GM18505 (cell line): ENCODE data around the gene ABCB8.
A peak's percentile ranks its signal among the peaks of the same experiment; 100 is the strongest.

Experiments used
- ATAC-seq: cut with Tn5 transposase; IDR thresholded peaks from one replicate; pipeline ENCODE4 v1.9.1; 2021; ENCODE audit not compliant: unreplicated experiment
- POLR2A ChIP-seq: IDR thresholded peaks from 4 replicates; pipeline ENCODE4 v1.6.1; 2011; ENCODE audit warnings: borderline replicate concordance; ENCODE audit not compliant: insufficient read depth, insufficient read length; ENCODE audit errors: extremely low read depth

ABCB8 gene

DNA sequence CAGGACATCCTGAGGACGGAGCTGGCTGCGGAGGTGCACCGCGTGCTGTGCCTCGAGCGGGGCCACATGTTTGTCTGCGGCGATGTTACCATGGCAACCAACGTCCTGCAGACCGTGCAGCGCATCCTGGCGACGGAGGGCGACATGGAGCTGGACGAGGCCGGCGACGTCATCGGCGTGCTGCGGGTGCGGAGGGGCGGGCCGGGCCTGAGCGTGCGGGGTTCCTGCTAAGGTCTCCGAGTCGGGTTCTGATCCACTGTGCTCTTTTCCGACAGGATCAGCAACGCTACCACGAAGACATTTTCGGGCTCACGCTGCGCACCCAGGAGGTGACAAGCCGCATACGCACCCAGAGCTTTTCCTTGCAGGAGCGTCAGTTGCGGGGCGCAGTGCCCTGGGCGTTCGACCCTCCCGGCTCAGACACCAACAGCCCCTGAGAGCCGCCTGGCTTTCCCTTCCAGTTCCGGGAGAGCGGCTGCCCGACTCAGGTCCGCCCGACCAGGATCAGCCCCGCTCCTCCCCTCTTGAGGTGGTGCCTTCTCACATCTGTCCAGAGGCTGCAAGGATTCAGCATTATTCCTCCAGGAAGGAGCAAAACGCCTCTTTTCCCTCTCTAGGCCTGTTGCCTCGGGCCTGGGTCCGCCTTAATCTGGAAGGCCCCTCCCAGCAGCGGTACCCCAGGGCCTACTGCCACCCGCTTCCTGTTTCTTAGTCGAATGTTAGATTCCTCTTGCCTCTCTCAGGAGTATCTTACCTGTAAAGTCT, 14.3 kb upstream of the ABCB8 start:
- peak; percentile 47 for ATAC-seq
- no peak for TF ChIP-seq POLR2A

- ATAC-seq = no peak
Measured at GRCh38 chr7:151014950-151015349, 13.3 kb upstream of the ABCB8 start.

GRCh38 chr7:151015967-151016366, 12.3 kb upstream of the ABCB8 start:
- no peak for ATAC-seq
- TF ChIP-seq POLR2A = no peak

More at GRCh38 chr7:151014950-151015349, 13.3 kb upstream of the ABCB8 start:
- no peak for TF ChIP-seq POLR2A

- TF ChIP-seq POLR2A = no peak
- no peak for ATAC-seq
Measured at GRCh38 chr7:151016505-151016904, 11.7 kb upstream of the ABCB8 start.

DNA sequence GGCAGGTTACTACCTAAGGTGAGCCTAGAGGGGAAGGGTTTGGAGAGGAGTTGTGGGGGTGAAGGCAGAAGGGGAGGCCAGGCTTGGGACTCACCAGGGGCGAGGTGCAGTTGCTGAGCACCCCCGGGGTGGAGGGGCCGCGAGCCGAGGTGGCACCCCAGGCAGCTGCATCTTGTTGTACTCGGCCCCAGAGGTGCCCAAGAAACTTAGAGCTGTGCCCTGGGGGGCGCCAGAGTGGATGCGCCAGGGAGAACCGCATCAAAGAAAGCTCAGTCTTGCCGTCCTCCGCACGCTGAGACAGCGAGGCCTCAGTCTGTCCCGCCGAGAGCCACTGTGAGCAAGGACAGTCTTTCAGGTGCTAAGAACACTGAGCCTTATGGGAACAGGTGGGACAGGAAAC, 11.3 kb upstream of the ABCB8 start:
- ATAC-seq = no peak
- no peak for TF ChIP-seq POLR2A

GRCh38 chr7:151017370-151017952, 10.8 kb upstream of the ABCB8 start:
- TF ChIP-seq POLR2A = no peak
- ATAC-seq = no peak

- peak; percentile 50 for ATAC-seq
- no peak for TF ChIP-seq POLR2A
Measured at GRCh38 chr7:151017953-151018420, 10.3 kb upstream of the ABCB8 start.

GRCh38 chr7:151018421-151019129, 9.7 kb upstream of the ABCB8 start:
- TF ChIP-seq POLR2A = no peak

GRCh38 chr7:151019130-151019447, 9.2 kb upstream of the ABCB8 start:
- ATAC-seq = no peak
- TF ChIP-seq POLR2A = no peak

More at GRCh38 chr7:151018421-151019129, 9.7 kb upstream of the ABCB8 start:
- peak; percentile 10 for ATAC-seq

DNA sequence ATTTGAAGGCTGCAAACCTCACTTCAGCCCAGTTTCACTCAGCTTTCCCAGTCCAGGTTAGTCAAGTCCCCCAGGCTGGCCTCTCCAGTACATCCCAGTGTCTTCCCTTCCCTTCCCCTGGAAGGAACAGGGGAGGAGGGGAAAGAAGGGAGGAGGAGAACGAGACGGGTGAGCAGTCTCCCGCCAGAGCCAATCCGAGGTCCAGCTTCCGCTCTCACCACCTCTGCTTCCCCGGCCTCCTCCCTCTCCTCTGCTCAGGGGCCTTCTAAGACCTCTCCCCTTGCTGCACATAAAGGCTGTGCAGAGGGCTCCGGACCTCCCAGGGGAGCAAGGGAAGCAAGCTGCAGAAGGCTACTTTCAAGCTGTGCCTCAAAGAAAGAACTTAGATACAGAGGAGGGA, 8.0 kb upstream of the ABCB8 start:
- no peak for TF ChIP-seq POLR2A
- ATAC-seq = no peak

GRCh38 chr7:151023232-151023631, 5.0 kb upstream of the ABCB8 start:
- ATAC-seq = no peak
- no peak for TF ChIP-seq POLR2A

DNA sequence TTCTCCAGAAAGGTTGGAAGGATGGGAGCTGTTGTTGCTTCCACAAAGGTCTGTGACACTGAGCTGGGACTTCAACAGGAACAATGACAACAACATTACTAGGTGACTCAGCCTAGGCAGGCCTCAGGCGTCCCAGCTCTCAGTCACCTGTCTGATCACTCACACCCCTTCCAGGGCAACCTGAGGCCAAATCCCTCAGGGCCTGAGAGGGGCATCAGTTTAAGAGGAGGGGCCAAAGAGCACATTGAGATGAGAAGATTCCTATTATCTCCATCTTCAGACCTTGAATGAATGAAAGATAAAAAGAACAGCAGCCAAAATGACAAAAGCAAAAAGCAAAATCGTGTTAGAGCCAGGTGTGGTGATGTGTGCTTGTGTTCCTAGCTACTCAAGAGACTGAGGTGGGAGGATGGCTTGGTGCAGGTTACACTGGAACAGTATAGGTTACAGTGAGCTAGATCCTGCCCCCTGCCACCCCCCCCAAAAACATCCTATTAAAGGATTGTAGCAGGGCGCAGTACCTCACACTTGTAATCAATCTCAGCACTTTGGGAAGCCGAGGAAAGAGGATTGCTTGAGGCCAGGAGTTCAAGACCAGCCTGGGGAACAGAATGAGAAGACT, 3.7 kb upstream of the ABCB8 start, which contains the start of gene ATG9B:
ATG9B (minus strand) TSS at position 60 of the 622 bp plus-strand sequence. CDS start 71 bp downstream, outside the sequence.
- no peak for TF ChIP-seq POLR2A
- ATAC-seq = no peak
